ENCODE measurements around the gene CCT3. TPM values are rescaled to one million over a fixed set of nuclear protein-coding genes. Genes with fewer than 3 reads are reported as not detected.

CCT3 gene
- total RNA-seq, 2 donors from 2014 or later: 102 to 146 TPM

DNA sequence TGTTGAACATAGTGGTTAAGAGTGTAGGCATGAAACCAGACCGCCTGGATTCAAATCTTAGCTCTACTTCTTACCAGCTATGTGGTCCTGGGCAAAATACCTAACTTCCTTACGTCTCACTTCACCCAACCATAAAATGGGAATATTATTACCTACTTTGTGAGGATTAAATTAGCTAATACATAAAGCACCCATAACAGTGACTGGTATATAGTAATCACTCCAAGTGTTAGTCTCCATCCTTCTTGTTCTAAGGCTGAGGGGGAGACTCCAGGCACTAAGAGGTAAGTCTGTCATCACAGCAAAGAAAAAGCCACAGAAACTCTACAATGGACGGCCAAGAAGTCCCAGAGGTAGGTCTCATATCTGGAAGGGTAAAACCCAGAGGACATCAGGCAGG, 58.3 kb downstream of the CCT3 start:
- Histone ChIP-seq H3K9me3 (no peaks in the 10 kb centered on the region), H3K4me1 (peaks cover 0 to 37% of the 10 kb centered on the region in 2 donors), H3K27me3 (no peaks in the 10 kb centered on the region), H3K4me3 (no peak overlapping the region), H3K36me3 (peaks cover 46% of the 10 kb centered on the region), H3K27ac (no peak overlapping the region)
- DNase-seq (ENCODE audit: low spot score): no peak
- TF ChIP-seq, protein P1, sequence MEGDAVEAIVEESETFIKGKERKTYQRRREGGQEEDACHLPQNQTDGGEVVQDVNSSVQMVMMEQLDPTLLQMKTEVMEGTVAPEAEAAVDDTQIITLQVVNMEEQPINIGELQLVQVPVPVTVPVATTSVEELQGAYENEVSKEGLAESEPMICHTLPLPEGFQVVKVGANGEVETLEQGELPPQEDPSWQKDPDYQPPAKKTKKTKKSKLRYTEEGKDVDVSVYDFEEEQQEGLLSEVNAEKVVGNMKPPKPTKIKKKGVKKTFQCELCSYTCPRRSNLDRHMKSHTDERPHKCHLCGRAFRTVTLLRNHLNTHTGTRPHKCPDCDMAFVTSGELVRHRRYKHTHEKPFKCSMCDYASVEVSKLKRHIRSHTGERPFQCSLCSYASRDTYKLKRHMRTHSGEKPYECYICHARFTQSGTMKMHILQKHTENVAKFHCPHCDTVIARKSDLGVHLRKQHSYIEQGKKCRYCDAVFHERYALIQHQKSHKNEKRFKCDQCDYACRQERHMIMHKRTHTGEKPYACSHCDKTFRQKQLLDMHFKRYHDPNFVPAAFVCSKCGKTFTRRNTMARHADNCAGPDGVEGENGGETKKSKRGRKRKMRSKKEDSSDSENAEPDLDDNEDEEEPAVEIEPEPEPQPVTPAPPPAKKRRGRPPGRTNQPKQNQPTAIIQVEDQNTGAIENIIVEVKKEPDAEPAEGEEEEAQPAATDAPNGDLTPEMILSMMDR (IDR thresholded peaks at IDR 0.05): no peak

DNA sequence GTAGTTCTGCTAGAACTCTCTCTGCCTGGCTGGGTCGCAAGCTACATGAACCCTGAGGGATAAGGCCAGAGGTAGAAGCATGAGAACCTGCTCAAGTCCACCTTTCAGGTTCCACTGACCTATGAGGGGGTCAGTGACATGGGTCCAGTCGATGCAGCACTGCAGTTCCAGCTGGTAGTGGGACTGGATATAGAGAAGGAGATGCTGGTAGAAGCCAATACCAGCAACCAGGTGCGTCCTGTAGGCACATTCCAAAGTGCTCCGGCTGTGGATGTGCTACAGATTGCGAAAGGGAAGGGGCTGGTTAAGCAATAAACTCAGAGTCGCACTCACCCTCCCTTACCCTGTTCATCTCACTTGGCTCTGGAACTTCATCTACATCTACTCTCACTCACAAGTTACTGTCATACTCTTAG, 61.1 kb downstream of the CCT3 start:
- Histone ChIP-seq H3K36me3 (peaks cover 75% of the 10 kb centered on the region), H3K4me3 (no peak overlapping the region), H3K4me1 (peaks cover 0 to 24% of the 10 kb centered on the region in 2 donors), H3K9me3 (no peaks in the 10 kb centered on the region), H3K27ac (no peak overlapping the region), H3K27me3 (no peaks in the 10 kb centered on the region)
- DNase-seq (ENCODE audit: low spot score): no peak
- TF ChIP-seq, protein P1 (IDR thresholded peaks at IDR 0.05): no peak

DNA sequence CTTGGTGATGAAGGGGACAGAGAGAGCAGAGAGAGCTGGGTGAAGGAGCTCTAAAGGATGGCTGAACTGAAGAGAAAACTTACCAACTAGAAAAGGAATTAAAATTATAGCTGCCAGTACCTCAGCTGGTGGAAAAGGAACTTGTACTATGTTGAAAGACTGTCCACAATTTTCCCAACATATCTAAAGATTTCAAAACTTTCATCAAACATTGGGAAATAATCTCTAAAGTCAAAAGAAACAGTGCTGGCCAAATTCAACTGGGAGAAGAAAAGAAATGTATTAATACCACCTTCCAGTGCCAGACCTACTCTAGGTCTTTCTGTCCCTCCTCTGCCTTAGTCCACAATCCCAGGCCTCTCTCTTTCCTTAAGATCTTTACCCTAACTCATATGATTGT, 61.6 kb downstream of the CCT3 start:
- TF ChIP-seq, protein P1 (IDR thresholded peaks at IDR 0.05): no peak
- H3K27ac ChIP-seq: no peak overlapping the region

DNA sequence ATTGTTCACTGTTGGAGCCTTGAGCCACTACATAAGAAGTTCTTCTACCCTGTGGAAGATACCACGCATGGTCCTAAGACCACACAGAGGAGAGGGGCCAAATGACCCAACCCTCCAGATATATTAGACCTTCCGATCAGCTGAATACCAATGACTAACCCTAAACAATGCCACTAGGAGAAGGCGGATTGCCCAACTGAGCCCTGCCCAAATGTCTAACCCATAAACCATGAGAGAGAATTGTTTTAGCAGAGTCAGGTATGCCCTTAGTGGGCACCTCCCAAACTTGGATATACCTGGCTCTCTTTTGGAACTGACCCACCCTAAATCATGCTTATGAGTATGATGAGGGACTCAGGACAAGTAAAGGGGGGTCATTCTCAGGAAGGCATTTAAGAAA, 67.8 kb downstream of the CCT3 start:
- Histone ChIP-seq H3K27ac (no peak overlapping the region), H3K4me1 (no peaks in the 10 kb centered on the region), H3K4me3 (no peak overlapping the region), H3K27me3 (no peaks in the 10 kb centered on the region), H3K36me3 (peaks cover 83% of the 10 kb centered on the region), H3K9me3 (no peaks in the 10 kb centered on the region)
- no peak for DNase-seq (ENCODE audit: low spot score)
- TF ChIP-seq, protein P1 (IDR thresholded peaks at IDR 0.05): no peak

More for the DNA sequence above, 61.6 kb downstream of the CCT3 start:
- no peaks in the 10 kb centered on the region for H3K9me3 ChIP-seq
- peaks cover 0 to 19% of the 10 kb centered on the region in 2 donors for H3K4me1 ChIP-seq
- no peaks in the 10 kb centered on the region for H3K27me3 ChIP-seq
- peaks cover 79% of the 10 kb centered on the region for H3K36me3 ChIP-seq
- no peak overlapping the region for H3K4me3 ChIP-seq
- no peak for DNase-seq (ENCODE audit: low spot score)

DNA sequence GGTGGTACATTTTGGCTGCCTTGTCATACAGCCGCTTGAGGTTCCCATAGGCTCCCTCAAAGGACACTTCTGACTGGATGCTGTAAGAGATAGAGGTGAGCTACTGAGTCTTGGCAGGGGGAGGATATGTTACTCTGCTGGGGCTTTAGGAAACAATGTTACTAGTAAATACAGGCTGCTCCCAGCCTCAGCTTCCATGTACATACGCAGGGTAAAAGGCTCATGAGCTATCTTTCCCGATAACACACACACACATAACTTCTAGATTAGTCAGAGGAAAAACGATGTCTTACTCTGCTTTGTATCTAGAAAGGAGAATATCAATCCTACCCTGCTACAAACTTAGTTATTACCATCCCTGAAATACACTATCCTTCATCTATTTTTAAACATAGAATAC, 69.8 kb downstream of the CCT3 start:
- peaks cover 79% of the 10 kb centered on the region for H3K36me3 ChIP-seq
- TF ChIP-seq, protein P1 (IDR thresholded peaks at IDR 0.05): no peak
- no peak overlapping the region for H3K4me3 ChIP-seq
- no peaks in the 10 kb centered on the region for H3K27me3 ChIP-seq
- no peak for DNase-seq (ENCODE audit: low spot score)
- no peaks in the 10 kb centered on the region for H3K4me1 ChIP-seq
- no peak overlapping the region for H3K27ac ChIP-seq
- H3K9me3 ChIP-seq: no peaks in the 10 kb centered on the region

DNA sequence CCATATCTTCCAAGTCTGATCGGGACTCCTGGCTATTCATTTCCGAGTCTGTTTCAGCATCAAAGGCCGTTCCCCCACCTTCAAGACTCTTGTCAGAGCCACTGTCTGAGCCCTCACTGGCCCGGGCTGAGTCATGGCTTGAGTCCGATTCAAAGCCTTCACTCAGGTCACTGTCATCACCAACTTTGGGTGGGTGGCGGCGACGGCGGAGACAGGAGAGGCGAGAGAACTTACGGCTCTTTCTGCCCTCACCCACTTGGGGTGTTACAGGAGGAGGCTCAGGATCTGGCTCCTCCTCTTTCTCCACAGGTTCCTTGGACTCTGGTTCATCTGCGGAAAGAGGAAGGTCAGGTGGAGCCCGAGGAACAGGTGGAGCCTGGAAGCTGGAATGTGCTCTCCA, 72.0 kb downstream of the CCT3 start:
- TF ChIP-seq, protein P1 (IDR thresholded peaks at IDR 0.05): no peak

More for the DNA sequence above, 72.0 kb downstream of the CCT3 start:
- H3K4me3 ChIP-seq: no peak overlapping the region
- no peaks in the 10 kb centered on the region for H3K27me3 ChIP-seq
- no peaks in the 10 kb centered on the region for H3K4me1 ChIP-seq
- H3K36me3 ChIP-seq: peaks cover 80% of the 10 kb centered on the region
- no peak overlapping the region for H3K27ac ChIP-seq
- no peaks in the 10 kb centered on the region for H3K9me3 ChIP-seq
- no peak for DNase-seq (ENCODE audit: low spot score)
